Panc1 (cell line): ENCODE data around the gene CNOT4. TPM values are rescaled to one million over a fixed set of nuclear protein-coding genes. Genes with fewer than 3 reads are reported as not detected.

Source experiments
- ATAC-seq: fragments of 200-7000 bp; cut with Tn5 transposase; 2 replicates; pipeline ENCODE4 v1.9.1; 2020; ENCODE audit warnings: mild to moderate bottlenecking, moderate library complexity
- BruUV-seq: library from RNA; stranded (reverse); fragments of 400-500 nt; replicated peaks from 2 replicates; lab custom pipeline; 2021; lab: Mats Ljungman, UMichigan
- CTCF ChIA-PET: fragments of 300-600 bp; sonication (Branson Sonifier 250); formaldehyde crosslinking; loops from one replicate; lab custom pipeline; 2022; ENCODE audit warnings: antibody characterized with exemption; lab: Charles Lee
- POLR2A ChIA-PET: fragments of 300-600 bp; sonication (Branson Sonifier 250); formaldehyde crosslinking; loops from one replicate; lab custom pipeline; 2022; ENCODE audit warnings: antibody characterized with exemption; lab: Charles Lee
- DNase-seq: peaks from one replicate; pipeline ENCODE4 v3.0.0-alpha.2; 2010; ENCODE audit warnings: low read depth, low spot score
- H3K27ac ChIP-seq: 2 replicates; pipeline ENCODE4 v1.5.1; 2011; ENCODE audit warnings: mild to moderate bottlenecking, low read length, inconsistent platforms
- H3K27me3 ChIP-seq: fragments of 200-500 bp; sonication (Bioruptor generic); 2 replicates; pipeline ENCODE4 v1.6.0; 2014; ENCODE audit warnings: low read length, inconsistent platforms; ENCODE audit not compliant: control insufficient read depth, insufficient read depth
- H3K36me3 ChIP-seq: fragments of 200-500 bp; sonication (Bioruptor generic); 2 replicates; pipeline ENCODE4 v1.5.1; 2014; ENCODE audit warnings: inconsistent platforms, mild to moderate bottlenecking, low read length, moderate library complexity; ENCODE audit not compliant: control insufficient read depth, insufficient read depth
- H3K4me1 ChIP-seq: 2 replicates; pipeline ENCODE4 v1.5.1; 2011; ENCODE audit warnings: inconsistent platforms, mild to moderate bottlenecking, low read length, moderate library complexity; ENCODE audit not compliant: control insufficient read depth, insufficient read depth
- H3K4me3 ChIP-seq, 2 experiments: 2 replicates each; pipeline ENCODE4 v1.5.1; 2011 to 2012; ENCODE audit warnings: low read depth in 2 of 2, low read length in 2 of 2, mild to moderate bottlenecking in 2 of 2, inconsistent platforms in 1 of 2, moderate library complexity in 1 of 2
- H3K9me3 ChIP-seq: fragments of 200-500 bp; sonication (Bioruptor generic); 2 replicates; pipeline ENCODE4 v1.5.1; 2014; ENCODE audit warnings: low read depth, mild to moderate bottlenecking, inconsistent platforms, low read length, moderate library complexity; ENCODE audit not compliant: control insufficient read depth, insufficient read depth
- CTCF ChIP-seq: fragments of 450-650 bp; IDR thresholded peaks from 2 replicates; pipeline ENCODE4 v1.5.1; 2017; ENCODE audit warnings: mild to moderate bottlenecking
- POLR2AphosphoS5 ChIP-seq: IDR thresholded peaks from 2 replicates; pipeline ENCODE4 v1.6.1; 2012; ENCODE audit warnings: mild to moderate bottlenecking, low read depth, low read length, moderate library complexity
- REST ChIP-seq, 2 experiments: IDR thresholded peaks; 2 replicates each; pipeline ENCODE4 v1.6.1; 2011 to 2012; ENCODE audit warnings: low read depth in 2 of 2, control low read depth in 1 of 2, low read length in 1 of 2, mild to moderate bottlenecking in 1 of 2, moderate library complexity in 1 of 2; ENCODE audit not compliant: insufficient read depth in 1 of 2
- SIN3A ChIP-seq: IDR thresholded peaks from 2 replicates; pipeline ENCODE4 v1.6.1; 2012; ENCODE audit warnings: low read depth, mild to moderate bottlenecking, low read length, moderate library complexity, borderline replicate concordance; ENCODE audit not compliant: insufficient read depth
- TCF7L2 ChIP-seq: IDR thresholded peaks from 2 replicates; pipeline ENCODE4 v1.6.1; 2011; ENCODE audit warnings: mild to moderate bottlenecking, low read depth, low read length, inconsistent platforms
- in situ Hi-C: cut with HindIII; loops from 2 replicates; pipeline ENCODE4 v1.10.0; 2016; ENCODE audit warnings: low sequenced_read_pairs, low pct_unique_long_range_greater_than_20kb
- intact Hi-C: fragments of 100-400 bp; cut with micrococcal nuclease; formaldehyde crosslinking; loops from one replicate; pipeline ENCODE4 v1.10.0; 2022; ENCODE audit not compliant: unreplicated experiment
- total RNA-seq: library from RNA; stranded (reverse); gene quantifications from one replicate; pipeline ENCODE4 v1.2.1, GENCODE V29; 2021; ENCODE audit not compliant: unreplicated experiment

CNOT4 gene
- total RNA-seq, 1 experiment from 2014 or later = 22.3 TPM

- no TSS peak for BruUV-seq
- no peak for TF ChIP-seq REST (IDR thresholded peaks at IDR 0.05; ENCODE audit: insufficient read depth in 1 of 2, low read depth in 2 of 2, low read length in 1 of 2)
- no peak for TF ChIP-seq TCF7L2
- ChIA-PET CTCF (interaction anchor here (0.6 kb wide), 1 partner anchor 113 kb away, joined by 6 read pairs; no protein-coding TSS in a partner anchor), POLR2A (interaction anchor here (0.6 kb wide), 1 partner anchor 33 kb away, joined by 3 read pairs; no protein-coding TSS in a partner anchor)
- Histone ChIP-seq H3K9me3 (no peaks in the 10 kb centered on the region), H3K36me3 (no peaks in the 10 kb centered on the region), H3K4me3 (no peak overlapping the region), H3K27me3 (peaks cover 8% of the 10 kb centered on the region; the same call in 1 of the 2 replicates), H3K27ac (no peak overlapping the region), H3K4me1 (no peaks in the 10 kb centered on the region)
- no peak for DNase-seq
- intact Hi-C loops = no loop called here
- in situ Hi-C loops = no loop called here
- ATAC-seq = no peak
Measured at GRCh38 chr7:135348493-135348892, 161.4 kb downstream of the CNOT4 start.

- POLR2A ChIA-PET = no interaction called here
- CTCF ChIA-PET = no interaction called here
- no peak overlapping the region for H3K27ac ChIP-seq
- ATAC-seq (no peak), DNase-seq (no peak)
- no peak overlapping the region for H3K4me3 ChIP-seq
- no peaks in the 10 kb centered on the region for H3K4me1 ChIP-seq
- intact Hi-C loops (no loop called here), in situ Hi-C loops (no loop called here)
- BruUV-seq = no TSS peak
- no peaks in the 10 kb centered on the region for H3K36me3 ChIP-seq
- H3K27me3 ChIP-seq = peaks cover 2% of the 10 kb centered on the region; the same call in 1 of the 2 replicates
- H3K9me3 ChIP-seq = no peaks in the 10 kb centered on the region
- TF ChIP-seq REST (IDR thresholded peaks at IDR 0.05; ENCODE audit: insufficient read depth in 1 of 2, low read depth in 2 of 2, low read length in 1 of 2) = no peak
- no peak for TF ChIP-seq POLR2AphosphoS5
- TF ChIP-seq SIN3A = no peak
- TF ChIP-seq CTCF = no peak
- no peak for TF ChIP-seq TCF7L2
Measured at GRCh38 chr7:135343361-135343760, 166.5 kb downstream of the CNOT4 start.
